ENCODE measurements around the gene OR2J3. TPM values are rescaled to one million over a fixed set of nuclear protein-coding genes. Genes with fewer than 3 reads are reported as not detected.

Gene OR2J3
- total RNA-seq, 1 experiment from 2014 or later, result not detected

GRCh38 chr6:29092957-29093356 is 14.9 kb upstream of the OR2J3 start (continued):
- TF ChIP-seq MYBL2 (CRISPR knock-in tag; IDR thresholded peaks at IDR 0.05), result no peak
- no peak for TF ChIP-seq ERG (CRISPR knock-in tag; IDR thresholded peaks at IDR 0.05)
- no peak for TF ChIP-seq ZNF423 (CRISPR knock-in tag; IDR thresholded peaks at IDR 0.05)
- no peak for TF ChIP-seq SMAD3 (CRISPR knock-in tag; IDR thresholded peaks at IDR 0.05; ENCODE audit: borderline replicate concordance)

GRCh38 chr6:29097803-29098202 is 10.1 kb upstream of the OR2J3 start:
- ChIA-PET CTCF (no interaction called here), POLR2A (no interaction called here)
- TF ChIP-seq ZNF396 (CRISPR knock-in tag; IDR thresholded peaks at IDR 0.05; ENCODE audit: borderline replicate concordance) (no peak), FOXK1 (CRISPR knock-in tag; IDR thresholded peaks at IDR 0.05) (no peak), PRRX2 (CRISPR knock-in tag; IDR thresholded peaks at IDR 0.05) (no peak), FOXP1 (CRISPR knock-in tag; IDR thresholded peaks at IDR 0.05; ENCODE audit: borderline replicate concordance) (no peak), JUN (CRISPR knock-in tag; IDR thresholded peaks at IDR 0.05) (no peak), ZNF512 (CRISPR knock-in tag; IDR thresholded peaks at IDR 0.05; ENCODE audit: borderline replicate concordance) (no peak), RORB (CRISPR knock-in tag; IDR thresholded peaks at IDR 0.05) (no peak), NFYB (CRISPR knock-in tag; conservative IDR thresholded peaks at IDR 0.05; ENCODE audit: low read depth) (no peak), ZNF232 (CRISPR knock-in tag; IDR thresholded peaks at IDR 0.05) (no peak), TEAD1 (CRISPR knock-in tag; IDR thresholded peaks at IDR 0.05) (no peak), NFE2L1 (CRISPR knock-in tag; IDR thresholded peaks at IDR 0.05) (no peak), EMX1 (CRISPR knock-in tag; IDR thresholded peaks at IDR 0.05) (no peak), ARID4B (CRISPR knock-in tag; IDR thresholded peaks at IDR 0.05; ENCODE audit: borderline replicate concordance) (no peak)
- Mint-ChIP-seq H3K27ac (no peak overlapping the region), H3K4me1 (peaks cover 3% of the 10 kb centered on the region; the same call in 1 of the 2 replicates), H3K36me3 (no peaks in the 10 kb centered on the region), H3K4me3 (no peak overlapping the region), H3K9me3 (peaks cover 3% of the 10 kb centered on the region; the same call in 1 of the 2 replicates), H3K27me3 (ENCODE audit: low read depth) (0 out of 2 replicates have a peak, but pooled peaks cover 2% of the 10 kb centered on the region)
- DNase-seq (ENCODE audit: low spot score) (no peak), ATAC-seq (no peak)

GRCh38 chr6:29099190-29099589 is 8.7 kb upstream of the OR2J3 start, which contains the start of gene OR2J1:
Gene OR2J1 (plus strand): TSS chr6:29099490. CDS start chr6:29100943, 1,453 bp downstream.
- CTCF ChIA-PET, result no interaction called here
- TF ChIP-seq ZNF317 (CRISPR knock-in tag; IDR thresholded peaks at IDR 0.05; ENCODE audit: borderline replicate concordance, low read depth), result no peak
- TF ChIP-seq STAT6 (CRISPR knock-in tag; conservative IDR thresholded peaks at IDR 0.05; ENCODE audit: low read depth), result no peak
- POLR2A ChIA-PET, result no interaction called here

More at GRCh38 chr6:29099190-29099589, 8.7 kb upstream of the OR2J3 start, which contains the start of gene OR2J1:
- Mint-ChIP-seq H3K9me3 (no peaks in the 10 kb centered on the region), H3K4me3 (no peak within 1 kb of the TSS), H3K4me1 (no peaks in the 10 kb centered on the region), H3K36me3 (no peaks in the 10 kb centered on the region), H3K27ac (no peak within 1 kb of the TSS), H3K27me3 (ENCODE audit: low read depth) (peaks cover 8% of the 10 kb centered on the region)
- ATAC-seq, result no peak
- DNase-seq (ENCODE audit: low spot score), result no peak
